HEK293 (cell line): ENCODE results near the gene FFAR1.

Experiments
- INSM2 ChIP-seq: fragments of 450-650 bp; formaldehyde crosslinking; IDR thresholded peaks from 2 replicates; pipeline ENCODE4 v1.5.1; 2016; ENCODE audit warnings: missing biosample characterization, missing genetic modification characterization
- KLF9 ChIP-seq: fragments of 450-650 bp; formaldehyde crosslinking; IDR thresholded peaks from 2 replicates; pipeline ENCODE4 v1.5.1; 2016; ENCODE audit warnings: missing biosample characterization, missing genetic modification characterization, low read depth
- PRDM1 ChIP-seq: fragments of 450-650 bp; formaldehyde crosslinking; IDR thresholded peaks from 2 replicates; pipeline ENCODE4; 2016; ENCODE audit warnings: missing biosample characterization, missing genetic modification characterization
- SP2 ChIP-seq: fragments of 450-650 bp; formaldehyde crosslinking; IDR thresholded peaks from 2 replicates; pipeline ENCODE4 v1.5.1; 2016; ENCODE audit warnings: missing biosample characterization, missing genetic modification characterization
- SP3 ChIP-seq: fragments of 450-650 bp; formaldehyde crosslinking; IDR thresholded peaks from 2 replicates; pipeline ENCODE4 v1.5.1; 2016; ENCODE audit warnings: missing biosample characterization, missing genetic modification characterization
- YY1 ChIP-seq: fragments of 450-650 bp; formaldehyde crosslinking; IDR thresholded peaks from 2 replicates; pipeline ENCODE4 v1.5.1; 2018; ENCODE audit warnings: missing biosample characterization, missing genetic modification characterization
- ZBTB48 ChIP-seq: fragments of 450-650 bp; formaldehyde crosslinking; IDR thresholded peaks from 2 replicates; pipeline ENCODE4 v1.5.1; 2016; ENCODE audit warnings: missing biosample characterization, missing genetic modification characterization
- ZNF10 ChIP-seq: fragments of 450-650 bp; formaldehyde crosslinking; IDR thresholded peaks from 2 replicates; pipeline ENCODE4 v1.5.1; 2017; ENCODE audit warnings: missing biosample characterization, missing genetic modification characterization
- ZNF140 ChIP-seq: fragments of 450-650 bp; formaldehyde crosslinking; IDR thresholded peaks from 2 replicates; pipeline ENCODE4 v1.5.1; 2016; ENCODE audit warnings: missing biosample characterization, missing genetic modification characterization
- ZNF239 ChIP-seq: fragments of 450-650 bp; formaldehyde crosslinking; IDR thresholded peaks from 2 replicates; pipeline ENCODE4 v1.5.1; 2016; ENCODE audit warnings: missing biosample characterization, missing genetic modification characterization
- ZNF37A ChIP-seq: fragments of 450-650 bp; IDR thresholded peaks from 2 replicates; pipeline ENCODE4 v1.5.1; 2018; ENCODE audit warnings: missing biosample characterization, missing genetic modification characterization
- ZNF426 ChIP-seq: fragments of 450-650 bp; formaldehyde crosslinking; IDR thresholded peaks from 2 replicates; pipeline ENCODE4 v1.5.1; 2017; ENCODE audit warnings: missing biosample characterization, missing genetic modification characterization, mild to moderate bottlenecking, inconsistent platforms, moderate library complexity
- ZNF529 ChIP-seq: fragments of 450-650 bp; formaldehyde crosslinking; IDR thresholded peaks from 2 replicates; pipeline ENCODE4 v1.5.1; 2017; ENCODE audit warnings: missing genetic modification characterization, missing biosample characterization; ENCODE audit not compliant: insufficient replicate concordance
- ZNF558 ChIP-seq: fragments of 450-650 bp; formaldehyde crosslinking; IDR thresholded peaks from 2 replicates; pipeline ENCODE4 v1.5.1; 2016; ENCODE audit warnings: missing biosample characterization, missing genetic modification characterization
- ZNF660 ChIP-seq: fragments of 450-650 bp; IDR thresholded peaks from 2 replicates; pipeline ENCODE4 v1.5.1; 2018; ENCODE audit warnings: missing biosample characterization, mild to moderate bottlenecking, missing genetic modification characterization
- ZNF707 ChIP-seq: fragments of 450-650 bp; formaldehyde crosslinking; IDR thresholded peaks from 2 replicates; pipeline ENCODE4 v1.5.1; 2016; ENCODE audit warnings: missing biosample characterization, missing genetic modification characterization
- ZNF76 ChIP-seq: fragments of 450-650 bp; formaldehyde crosslinking; IDR thresholded peaks from 2 replicates; pipeline ENCODE4; 2016; ENCODE audit warnings: low read depth, missing biosample characterization, missing genetic modification characterization, borderline replicate concordance
- ZNF776 ChIP-seq: fragments of 450-650 bp; formaldehyde crosslinking; IDR thresholded peaks from 2 replicates; pipeline ENCODE4 v1.5.0; 2017; ENCODE audit warnings: missing biosample characterization, missing genetic modification characterization, borderline replicate concordance
- ZNF785 ChIP-seq: fragments of 450-650 bp; formaldehyde crosslinking; IDR thresholded peaks from 2 replicates; pipeline ENCODE4 v1.5.1; 2016; ENCODE audit warnings: missing biosample characterization, missing genetic modification characterization
- ZNF791 ChIP-seq: fragments of 450-650 bp; formaldehyde crosslinking; IDR thresholded peaks from 2 replicates; pipeline ENCODE4 v1.5.1; 2016; ENCODE audit warnings: missing biosample characterization, missing genetic modification characterization
- ZSCAN18 ChIP-seq: fragments of 450-650 bp; formaldehyde crosslinking; IDR thresholded peaks from 2 replicates; pipeline ENCODE4 v1.5.1; 2016; ENCODE audit warnings: missing biosample characterization, missing genetic modification characterization
- TF ChIP-seq, protein P1 (sequence below): fragments of 450-650 bp; formaldehyde crosslinking; IDR thresholded peaks from 2 replicates; pipeline ENCODE4 v1.5.1; 2016; ENCODE audit warnings: missing biosample characterization, missing genetic modification characterization, low read depth
- TF ChIP-seq, protein P2 (sequence below): IDR thresholded peaks from 2 replicates; pipeline ENCODE4 v1.6.1; 2011; ENCODE audit warnings: mild to moderate bottlenecking, low read depth, low read length, borderline replicate concordance
- TF ChIP-seq, protein P3 (sequence below): sonication (generic); formaldehyde crosslinking; IDR thresholded peaks from 2 replicates; pipeline ENCODE4 v1.8.1; 2022; ENCODE audit warnings: mild to moderate bottlenecking, moderate library complexity, missing genetic modification reagents
- TF ChIP-seq, protein P4 (sequence below): fragments of 450-650 bp; formaldehyde crosslinking; IDR thresholded peaks from 2 replicates; pipeline ENCODE4 v1.5.1; 2016; ENCODE audit warnings: missing biosample characterization, missing genetic modification characterization
- TF ChIP-seq, protein P5 (sequence below): fragments of 450-650 bp; formaldehyde crosslinking; IDR thresholded peaks from 2 replicates; pipeline ENCODE4 v1.5.1; 2016; ENCODE audit warnings: missing biosample characterization, missing genetic modification characterization

The FFAR1 gene

DNA sequence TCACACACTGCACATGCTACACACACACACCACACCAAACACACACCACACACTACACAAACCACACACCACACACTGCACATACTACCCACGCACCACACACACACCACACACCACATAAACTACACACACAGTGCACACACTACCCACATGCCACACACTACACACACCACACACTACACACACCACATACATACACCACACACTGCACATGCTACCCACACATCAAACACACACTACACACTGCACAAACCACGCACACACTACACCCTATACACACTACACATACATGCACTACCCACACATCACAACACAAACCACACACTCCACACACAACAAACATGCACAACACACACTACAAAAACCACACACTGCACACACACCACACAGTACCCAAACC lies 49.8 kb upstream of the FFAR1 start (continued):
- TF ChIP-seq, protein P1, sequence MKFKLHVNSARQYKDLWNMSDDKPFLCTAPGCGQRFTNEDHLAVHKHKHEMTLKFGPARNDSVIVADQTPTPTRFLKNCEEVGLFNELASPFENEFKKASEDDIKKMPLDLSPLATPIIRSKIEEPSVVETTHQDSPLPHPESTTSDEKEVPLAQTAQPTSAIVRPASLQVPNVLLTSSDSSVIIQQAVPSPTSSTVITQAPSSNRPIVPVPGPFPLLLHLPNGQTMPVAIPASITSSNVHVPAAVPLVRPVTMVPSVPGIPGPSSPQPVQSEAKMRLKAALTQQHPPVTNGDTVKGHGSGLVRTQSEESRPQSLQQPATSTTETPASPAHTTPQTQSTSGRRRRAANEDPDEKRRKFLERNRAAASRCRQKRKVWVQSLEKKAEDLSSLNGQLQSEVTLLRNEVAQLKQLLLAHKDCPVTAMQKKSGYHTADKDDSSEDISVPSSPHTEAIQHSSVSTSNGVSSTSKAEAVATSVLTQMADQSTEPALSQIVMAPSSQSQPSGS (tag by site-specific recombination) = no peak
- TF ChIP-seq, protein P2, sequence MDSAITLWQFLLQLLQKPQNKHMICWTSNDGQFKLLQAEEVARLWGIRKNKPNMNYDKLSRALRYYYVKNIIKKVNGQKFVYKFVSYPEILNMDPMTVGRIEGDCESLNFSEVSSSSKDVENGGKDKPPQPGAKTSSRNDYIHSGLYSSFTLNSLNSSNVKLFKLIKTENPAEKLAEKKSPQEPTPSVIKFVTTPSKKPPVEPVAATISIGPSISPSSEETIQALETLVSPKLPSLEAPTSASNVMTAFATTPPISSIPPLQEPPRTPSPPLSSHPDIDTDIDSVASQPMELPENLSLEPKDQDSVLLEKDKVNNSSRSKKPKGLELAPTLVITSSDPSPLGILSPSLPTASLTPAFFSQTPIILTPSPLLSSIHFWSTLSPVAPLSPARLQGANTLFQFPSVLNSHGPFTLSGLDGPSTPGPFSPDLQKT = no peak
- TF ChIP-seq INSM2 (peak; percentile 11; the same call in 1 of the 2 replicates), SP2 (tag by site-specific recombination) (no peak), ZNF791 (tag by site-specific recombination) (no peak), ZSCAN18 (tag by site-specific recombination) (no peak; the same call in 1 of the 2 replicates), PRDM1 (tag by site-specific recombination) (no peak), ZNF426 (tag by site-specific recombination) (no peak), YY1 (no peak; the same call in 1 of the 2 replicates), ZNF776 (tag by site-specific recombination) (no peak), ZNF707 (tag by site-specific recombination) (peak; percentile 32; the same call in 1 of the 2 replicates), ZNF37A (tag by site-specific recombination) (no peak), KLF9 (0 out of 2 replicates have a peak, but pooled peaks have one; percentile 5), ZNF10 (tag by site-specific recombination) (no peak), ZNF140 (tag by site-specific recombination) (no peak), ZNF660 (tag by site-specific recombination) (no peak), ZNF558 (tag by site-specific recombination) (no peak), ZNF785 (tag by site-specific recombination) (peak; percentile 48), ZNF529 (no peak), ZBTB48 (tag by site-specific recombination) (no peak), SP3 (tag by site-specific recombination) (no peak), ZNF239 (tag by site-specific recombination) (peak; percentile 63; the same call in 1 of the 2 replicates), ZNF76 (tag by site-specific recombination) (0 out of 2 replicates have a peak, but pooled peaks have one; percentile 28)
- TF ChIP-seq, protein P3, sequence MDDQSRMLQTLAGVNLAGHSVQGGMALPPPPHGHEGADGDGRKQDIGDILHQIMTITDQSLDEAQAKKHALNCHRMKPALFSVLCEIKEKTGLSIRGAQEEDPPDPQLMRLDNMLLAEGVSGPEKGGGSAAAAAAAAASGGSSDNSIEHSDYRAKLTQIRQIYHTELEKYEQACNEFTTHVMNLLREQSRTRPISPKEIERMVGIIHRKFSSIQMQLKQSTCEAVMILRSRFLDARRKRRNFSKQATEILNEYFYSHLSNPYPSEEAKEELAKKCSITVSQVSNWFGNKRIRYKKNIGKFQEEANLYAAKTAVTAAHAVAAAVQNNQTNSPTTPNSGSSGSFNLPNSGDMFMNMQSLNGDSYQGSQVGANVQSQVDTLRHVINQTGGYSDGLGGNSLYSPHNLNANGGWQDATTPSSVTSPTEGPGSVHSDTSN (CRISPR knock-in tag) = no peak
- TF ChIP-seq, protein P4, sequence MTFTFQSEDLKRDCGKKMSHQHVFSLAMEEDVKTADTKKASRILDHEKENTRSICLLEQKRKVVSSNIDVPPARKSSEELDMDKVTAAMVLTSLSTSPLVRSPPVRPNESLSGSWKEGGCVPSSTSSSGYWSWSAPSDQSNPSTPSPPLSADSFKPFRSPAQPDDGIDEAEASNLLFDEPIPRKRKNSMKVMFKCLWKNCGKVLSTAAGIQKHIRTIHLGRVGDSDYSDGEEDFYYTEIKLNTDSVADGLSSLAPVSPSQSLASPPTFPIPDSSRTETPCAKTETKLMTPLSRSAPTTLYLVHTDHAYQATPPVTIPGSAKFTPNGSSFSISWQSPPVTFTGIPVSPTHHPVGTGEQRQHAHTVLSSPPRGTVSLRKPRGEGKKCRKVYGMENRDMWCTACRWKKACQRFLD = no peak
- TF ChIP-seq, protein P5, sequence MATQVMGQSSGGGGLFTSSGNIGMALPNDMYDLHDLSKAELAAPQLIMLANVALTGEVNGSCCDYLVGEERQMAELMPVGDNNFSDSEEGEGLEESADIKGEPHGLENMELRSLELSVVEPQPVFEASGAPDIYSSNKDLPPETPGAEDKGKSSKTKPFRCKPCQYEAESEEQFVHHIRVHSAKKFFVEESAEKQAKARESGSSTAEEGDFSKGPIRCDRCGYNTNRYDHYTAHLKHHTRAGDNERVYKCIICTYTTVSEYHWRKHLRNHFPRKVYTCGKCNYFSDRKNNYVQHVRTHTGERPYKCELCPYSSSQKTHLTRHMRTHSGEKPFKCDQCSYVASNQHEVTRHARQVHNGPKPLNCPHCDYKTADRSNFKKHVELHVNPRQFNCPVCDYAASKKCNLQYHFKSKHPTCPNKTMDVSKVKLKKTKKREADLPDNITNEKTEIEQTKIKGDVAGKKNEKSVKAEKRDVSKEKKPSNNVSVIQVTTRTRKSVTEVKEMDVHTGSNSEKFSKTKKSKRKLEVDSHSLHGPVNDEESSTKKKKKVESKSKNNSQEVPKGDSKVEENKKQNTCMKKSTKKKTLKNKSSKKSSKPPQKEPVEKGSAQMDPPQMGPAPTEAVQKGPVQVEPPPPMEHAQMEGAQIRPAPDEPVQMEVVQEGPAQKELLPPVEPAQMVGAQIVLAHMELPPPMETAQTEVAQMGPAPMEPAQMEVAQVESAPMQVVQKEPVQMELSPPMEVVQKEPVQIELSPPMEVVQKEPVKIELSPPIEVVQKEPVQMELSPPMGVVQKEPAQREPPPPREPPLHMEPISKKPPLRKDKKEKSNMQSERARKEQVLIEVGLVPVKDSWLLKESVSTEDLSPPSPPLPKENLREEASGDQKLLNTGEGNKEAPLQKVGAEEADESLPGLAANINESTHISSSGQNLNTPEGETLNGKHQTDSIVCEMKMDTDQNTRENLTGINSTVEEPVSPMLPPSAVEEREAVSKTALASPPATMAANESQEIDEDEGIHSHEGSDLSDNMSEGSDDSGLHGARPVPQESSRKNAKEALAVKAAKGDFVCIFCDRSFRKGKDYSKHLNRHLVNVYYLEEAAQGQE (tag by site-specific recombination) = no peak; the same call in 1 of the 2 replicates
